Neural crest cell (in vitro differentiated cells): ENCODE measurements around the gene BICD2. TPM values are rescaled to one million over a fixed set of nuclear protein-coding genes. Genes with fewer than 3 reads are reported as not detected.

ENCODE experiments used
- DNase-seq: peaks from one replicate; pipeline ENCODE4 v3.0.0; 2021; ENCODE audit warnings: low read depth, mixed read lengths, low spot score
- H3K27ac Mint-ChIP-seq: one replicate; pipeline ENCODE4 v1.8.0; 2021; ENCODE audit warnings: mild to moderate bottlenecking, mixed read lengths; ENCODE audit not compliant: unreplicated experiment
- H3K27me3 Mint-ChIP-seq: 2 replicates; pipeline ENCODE4 v1.8.0; 2021; ENCODE audit warnings: low read depth, mild to moderate bottlenecking, mixed read lengths
- H3K36me3 Mint-ChIP-seq: 2 replicates; pipeline ENCODE4 v1.8.0; 2021; ENCODE audit warnings: low read depth, mild to moderate bottlenecking, mixed read lengths
- H3K4me1 Mint-ChIP-seq: 2 replicates; pipeline ENCODE4 v1.8.0; 2021; ENCODE audit warnings: mixed read lengths
- H3K4me3 Mint-ChIP-seq: one replicate; pipeline ENCODE4 v1.8.0; 2021; ENCODE audit warnings: mild to moderate bottlenecking, mixed read lengths
- H3K9me3 Mint-ChIP-seq: 2 replicates; pipeline ENCODE4 v1.8.0; 2021; ENCODE audit warnings: mixed read lengths
- CTCF ChIP-seq: fragments of 200-600 bp; sonication (generic); conservative IDR thresholded peaks from 2 replicates; pipeline ENCODE4 v1.5.0; 2021; ENCODE audit warnings: antibody characterized with exemption, mild to moderate bottlenecking
- total RNA-seq: library from RNA; stranded (reverse); gene quantifications from 2 replicates; pipeline ENCODE4 v1.2.1, GENCODE V29; 2021

BICD2 gene
- total RNA-seq, 1 donor from 2014 or later, result 41.5 TPM

- Mint-ChIP-seq H3K27ac (no peak overlapping the region), H3K27me3 (no peaks in the 10 kb centered on the region), H3K4me3 (no peak overlapping the region), H3K36me3 (peaks cover 6% of the 10 kb centered on the region), H3K9me3 (no peaks in the 10 kb centered on the region), H3K4me1 (peaks cover 5% of the 10 kb centered on the region)
- no peak for TF ChIP-seq CTCF
- DNase-seq, result no peak
Observed at GRCh38 chr9:92718086-92719001, 46.3 kb downstream of the BICD2 start.

GRCh38 chr9:92717201-92718085 is 47.2 kb downstream of the BICD2 start:
- H3K27ac Mint-ChIP-seq, result no peak overlapping the region
- H3K4me3 Mint-ChIP-seq, result no peak overlapping the region
- peaks cover 6% of the 10 kb centered on the region for H3K36me3 Mint-ChIP-seq
- H3K4me1 Mint-ChIP-seq, result no peaks in the 10 kb centered on the region
- no peaks in the 10 kb centered on the region for H3K27me3 Mint-ChIP-seq
- no peak for DNase-seq
- no peak for TF ChIP-seq CTCF
- H3K9me3 Mint-ChIP-seq, result no peaks in the 10 kb centered on the region

- Mint-ChIP-seq H3K36me3 (peaks cover 6% of the 10 kb centered on the region), H3K4me3 (no peak overlapping the region), H3K27ac (no peak overlapping the region), H3K9me3 (no peaks in the 10 kb centered on the region), H3K27me3 (no peaks in the 10 kb centered on the region), H3K4me1 (no peaks in the 10 kb centered on the region)
- TF ChIP-seq CTCF, result peak; percentile 94
- peak; percentile 91 for DNase-seq
Observed at GRCh38 chr9:92716557-92716956, 48.1 kb downstream of the BICD2 start.

- Mint-ChIP-seq H3K27me3 (no peaks in the 10 kb centered on the region), H3K27ac (no peak overlapping the region), H3K9me3 (no peaks in the 10 kb centered on the region), H3K4me1 (no peaks in the 10 kb centered on the region), H3K36me3 (peaks cover 4% of the 10 kb centered on the region), H3K4me3 (no peak overlapping the region)
- no peak for TF ChIP-seq CTCF
- DNase-seq, result no peak
Observed at GRCh38 chr9:92715488-92716231, 49.0 kb downstream of the BICD2 start.

GRCh38 chr9:92714787-92715487 is 49.7 kb downstream of the BICD2 start:
- H3K9me3 Mint-ChIP-seq, result no peaks in the 10 kb centered on the region
- no peak for TF ChIP-seq CTCF
- peaks cover 1% of the 10 kb centered on the region for H3K36me3 Mint-ChIP-seq
- DNase-seq, result no peak
- no peak overlapping the region for H3K4me3 Mint-ChIP-seq
- no peak overlapping the region for H3K27ac Mint-ChIP-seq
- no peaks in the 10 kb centered on the region for H3K4me1 Mint-ChIP-seq
- no peaks in the 10 kb centered on the region for H3K27me3 Mint-ChIP-seq
